NCI-H1092 treated with DMSO at 0.1 percent for 48 hours (cell line): ENCODE data around the gene IFI27.

ENCODE experiments used
- DNase-seq: peaks from one replicate; lab custom pipeline; 2025; lab: John Stamatoyannopoulos, UW

Gene IFI27

GRCh38 chr14:94102768-94103482, 7.6 kb upstream of the IFI27 start:
- DNase-seq: no peak

DNA sequence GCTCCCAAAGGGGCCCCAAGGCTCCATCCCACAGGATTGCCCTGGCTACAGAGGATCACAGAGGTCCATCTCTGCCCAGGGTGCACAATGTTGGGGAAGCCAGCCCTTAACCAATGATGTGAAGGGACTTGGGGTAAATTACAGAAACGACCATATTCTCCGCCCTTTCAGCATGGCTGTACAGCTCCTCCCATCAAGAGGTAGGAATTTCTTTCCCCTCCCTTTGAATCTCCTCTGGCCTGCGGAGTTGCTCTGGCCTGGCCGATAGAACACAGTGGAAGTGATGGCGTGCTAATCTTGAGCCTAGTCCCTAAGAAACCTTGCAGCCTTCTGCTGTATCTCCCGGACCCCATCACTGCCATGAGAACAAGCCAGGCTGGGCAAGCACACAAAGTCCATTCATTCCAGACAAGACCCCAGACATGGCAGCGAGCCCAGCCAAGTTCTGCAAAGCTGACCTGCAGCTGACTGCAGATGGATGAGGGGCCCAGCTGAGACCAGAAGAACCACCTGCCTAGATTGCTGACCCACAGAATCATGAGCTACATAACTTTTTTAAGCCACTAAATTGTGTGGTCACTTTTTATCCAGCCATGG, 6.9 kb upstream of the IFI27 start:
- DNase-seq: no peak

- no peak for DNase-seq
Measured at GRCh38 chr14:94104731-94105130, 5.8 kb upstream of the IFI27 start.

DNA sequence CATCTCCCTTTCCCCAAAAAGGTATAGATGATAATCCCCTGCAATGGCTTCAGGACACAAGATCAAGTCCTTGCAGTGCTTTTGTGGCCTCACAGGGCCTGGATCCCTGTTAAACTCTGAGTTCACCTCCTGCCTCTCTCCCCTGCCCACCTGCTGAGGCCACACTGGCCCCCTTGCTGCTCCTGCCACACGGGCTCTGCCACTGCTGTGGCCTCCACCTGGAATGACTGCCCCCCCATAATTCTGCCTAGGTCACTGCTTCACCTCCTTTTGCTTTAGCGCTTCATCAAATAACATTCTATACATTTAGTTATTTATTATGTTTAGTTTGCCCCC, 653 bp upstream of the IFI27 start:
- DNase-seq: no peak

- no peak for DNase-seq
Measured at GRCh38 chr14:94111276-94112095, 950 bp downstream of the IFI27 start.

- DNase-seq: no peak
Measured at GRCh38 chr14:94112513-94113063, 2.1 kb downstream of the IFI27 start.

DNA sequence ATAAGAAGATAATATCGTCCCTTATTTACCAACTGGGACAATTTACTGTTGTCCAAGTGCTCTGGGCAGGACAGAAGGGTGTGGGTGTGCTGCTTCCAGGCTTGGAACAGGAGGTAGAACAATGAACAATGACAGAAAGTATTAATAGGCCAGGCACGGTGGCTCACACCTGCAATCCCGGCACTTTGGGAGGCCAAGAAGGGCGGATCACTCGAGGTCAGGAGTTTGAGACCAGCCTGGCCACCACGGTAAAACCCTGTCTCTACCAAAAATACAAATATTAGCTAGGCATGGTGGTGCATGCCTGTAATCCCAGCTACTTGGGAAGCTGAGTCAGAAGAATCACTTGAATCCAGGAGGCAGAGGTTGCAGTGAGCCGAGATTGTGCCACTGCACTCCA, 2.5 kb downstream of the IFI27 start:
- DNase-seq: no peak

GRCh38 chr14:94113490-94113889, 3.0 kb downstream of the IFI27 start:
- DNase-seq: peak; percentile 43

- no peak for DNase-seq
Measured at GRCh38 chr14:94113908-94114588, 3.5 kb downstream of the IFI27 start.

GRCh38 chr14:94114589-94115057, 4.1 kb downstream of the IFI27 start:
- DNase-seq: no peak

DNA sequence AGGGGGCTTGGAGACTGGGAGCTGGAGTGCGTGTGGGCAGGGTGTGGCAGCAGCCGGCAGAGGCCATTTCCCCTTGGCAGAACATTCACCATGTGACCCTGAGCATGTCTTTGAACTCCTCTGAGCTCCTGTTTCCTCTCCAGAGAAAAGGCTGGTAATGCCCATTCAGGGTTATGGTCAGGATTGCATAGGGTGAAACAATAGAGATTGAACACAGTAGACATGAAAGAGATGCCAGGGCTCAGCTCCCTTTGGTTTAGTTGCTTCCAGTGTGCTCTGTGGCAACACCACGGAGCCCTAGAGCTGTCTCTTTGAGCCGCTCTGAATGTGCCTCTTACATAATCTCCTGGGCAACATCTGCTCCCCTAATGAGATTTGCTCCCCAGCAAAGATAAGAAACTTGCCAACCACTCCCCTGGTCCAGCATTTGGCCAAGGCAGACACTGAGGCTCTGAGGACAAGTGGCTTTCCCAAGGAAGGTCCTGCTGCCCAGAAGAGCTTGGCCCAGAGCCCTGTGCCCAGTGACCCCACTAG, 4.6 kb downstream of the IFI27 start:
- no peak for DNase-seq

DNA sequence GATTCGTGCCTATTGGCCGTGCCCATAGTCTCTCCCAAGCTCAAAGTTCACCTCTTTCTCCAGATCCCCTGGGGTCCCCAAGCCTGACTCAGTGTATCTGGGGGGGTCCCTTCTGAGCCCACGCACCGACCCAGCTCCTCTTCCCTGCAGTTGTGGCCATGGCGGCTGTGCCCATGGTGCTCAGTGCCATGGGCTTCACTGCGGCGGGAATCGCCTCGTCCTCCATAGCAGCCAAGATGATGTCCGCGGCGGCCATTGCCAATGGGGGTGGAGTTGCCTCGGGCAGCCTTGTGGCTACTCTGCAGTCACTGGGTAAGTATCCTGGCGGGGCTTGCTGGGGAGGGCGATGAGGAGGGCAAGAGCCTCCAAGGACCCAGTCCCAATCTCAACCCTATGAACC, 5.1 kb downstream of the IFI27 start:
- DNase-seq: no peak

DNA sequence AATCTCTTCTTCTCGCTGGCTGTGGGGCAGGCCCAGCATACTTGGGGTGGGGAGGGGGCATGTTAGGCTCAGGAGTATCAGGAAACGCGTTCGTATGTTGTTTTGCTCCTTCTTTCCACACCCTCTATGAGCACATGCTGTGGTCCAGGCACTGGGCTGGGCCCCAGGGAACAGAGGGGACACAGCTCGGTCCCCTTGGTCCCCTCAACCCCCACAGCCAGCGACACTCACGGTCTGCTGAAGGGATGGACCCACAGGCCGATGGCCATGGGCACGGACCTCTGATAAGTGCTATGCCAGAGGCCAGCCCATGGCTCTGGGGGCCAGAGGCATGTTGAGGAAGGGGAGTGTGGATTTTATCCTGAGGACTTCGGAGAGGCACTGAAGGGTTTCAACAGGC, 6.2 kb downstream of the IFI27 start:
- no peak for DNase-seq

GRCh38 chr14:94117856-94118255, 7.3 kb downstream of the IFI27 start:
- DNase-seq: no peak

GRCh38 chr14:94119071-94119470, 8.5 kb downstream of the IFI27 start:
- DNase-seq: no peak

DNA sequence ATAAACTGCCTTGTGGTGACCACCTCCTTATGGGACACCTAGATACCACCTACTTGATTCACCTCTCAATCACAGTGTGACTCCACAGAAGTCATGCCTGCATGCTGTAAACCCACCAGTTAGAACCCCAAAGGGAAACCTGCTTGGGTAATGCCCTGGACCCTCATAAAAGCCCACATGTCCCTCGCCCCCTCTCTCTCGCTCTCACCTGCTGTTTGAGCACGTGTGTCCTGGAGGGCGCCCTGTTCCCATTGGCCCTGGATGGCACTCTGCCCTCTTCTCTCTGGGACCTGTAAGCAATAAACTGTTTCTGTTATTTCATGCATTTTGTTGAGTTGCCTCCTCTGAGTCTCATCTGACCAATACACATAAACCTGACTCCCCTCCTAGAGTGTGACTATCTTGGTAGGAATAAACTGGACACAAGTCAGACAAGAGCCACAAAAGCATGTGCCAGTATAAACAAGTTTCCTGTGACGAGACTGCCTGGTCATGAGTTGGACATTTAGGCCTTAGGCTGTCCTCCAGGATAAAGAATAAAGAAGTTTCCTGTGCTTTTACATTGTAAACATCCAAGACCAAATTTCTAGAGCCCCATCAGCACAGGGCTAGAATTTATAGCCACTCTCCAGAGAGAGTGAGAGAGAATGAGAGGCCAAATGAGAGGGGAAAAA, 10.3 kb downstream of the IFI27 start:
- no peak for DNase-seq

DNA sequence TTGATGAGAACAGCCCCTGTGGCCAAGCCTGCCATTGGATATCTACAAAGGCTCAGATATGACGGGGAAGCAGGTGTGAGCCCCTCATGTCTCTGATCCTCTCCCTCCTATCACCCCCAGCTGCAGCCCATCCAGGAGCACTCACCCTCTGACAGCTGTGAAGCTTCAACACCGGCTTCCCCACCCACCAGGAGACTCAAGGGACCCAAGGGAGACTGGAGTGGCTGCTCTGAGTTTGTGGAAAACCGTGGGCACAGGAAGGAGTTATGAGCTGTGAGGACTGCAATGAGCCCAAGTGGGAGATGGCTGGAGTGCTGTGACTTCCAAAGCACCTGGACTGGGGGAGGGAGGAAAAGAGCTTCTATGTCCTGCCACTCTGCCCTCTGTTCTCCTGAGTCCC, 10.9 kb downstream of the IFI27 start:
- DNase-seq: no peak

DNA sequence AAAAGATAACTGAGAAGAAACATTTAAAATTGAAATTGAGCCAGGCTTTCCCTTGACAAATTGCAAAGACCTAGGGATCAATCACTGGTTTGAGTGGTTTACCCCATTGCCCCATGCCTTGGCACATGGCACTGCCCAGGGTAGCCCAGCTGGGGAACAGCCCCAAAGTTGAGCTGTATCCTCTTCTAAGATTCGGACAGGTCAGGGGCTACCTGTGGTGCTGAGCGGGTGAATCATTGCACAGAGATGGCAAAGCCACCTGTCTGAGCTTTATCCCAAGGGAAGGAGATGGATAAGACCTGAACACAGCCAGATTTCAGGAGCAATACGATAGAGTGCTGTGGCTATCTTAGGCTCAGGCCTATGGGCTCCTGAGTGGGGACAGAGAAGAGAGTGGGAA, 11.9 kb downstream of the IFI27 start:
- no peak for DNase-seq

DNA sequence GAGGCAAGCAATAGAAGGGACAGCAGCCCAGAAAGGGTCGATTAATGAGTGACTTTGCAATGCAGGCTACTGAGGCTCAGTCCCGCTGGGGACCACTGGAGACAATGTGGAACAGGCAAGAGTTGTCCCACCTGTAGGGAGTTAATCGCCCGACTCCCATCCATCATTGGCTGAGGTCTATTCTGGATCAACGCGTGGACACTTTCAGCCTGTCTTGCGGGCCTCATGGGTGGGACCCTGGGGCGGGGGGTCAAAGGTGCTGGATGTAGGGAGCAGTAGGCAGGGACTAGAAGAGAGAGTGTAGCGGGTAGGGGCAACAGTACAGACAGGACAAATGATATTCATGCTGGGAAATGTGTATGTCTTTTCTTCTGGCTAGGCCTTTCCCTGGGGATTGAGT, 12.8 kb downstream of the IFI27 start:
- DNase-seq: no peak

GRCh38 chr14:94123868-94124267, 13.3 kb downstream of the IFI27 start:
- no peak for DNase-seq

DNA sequence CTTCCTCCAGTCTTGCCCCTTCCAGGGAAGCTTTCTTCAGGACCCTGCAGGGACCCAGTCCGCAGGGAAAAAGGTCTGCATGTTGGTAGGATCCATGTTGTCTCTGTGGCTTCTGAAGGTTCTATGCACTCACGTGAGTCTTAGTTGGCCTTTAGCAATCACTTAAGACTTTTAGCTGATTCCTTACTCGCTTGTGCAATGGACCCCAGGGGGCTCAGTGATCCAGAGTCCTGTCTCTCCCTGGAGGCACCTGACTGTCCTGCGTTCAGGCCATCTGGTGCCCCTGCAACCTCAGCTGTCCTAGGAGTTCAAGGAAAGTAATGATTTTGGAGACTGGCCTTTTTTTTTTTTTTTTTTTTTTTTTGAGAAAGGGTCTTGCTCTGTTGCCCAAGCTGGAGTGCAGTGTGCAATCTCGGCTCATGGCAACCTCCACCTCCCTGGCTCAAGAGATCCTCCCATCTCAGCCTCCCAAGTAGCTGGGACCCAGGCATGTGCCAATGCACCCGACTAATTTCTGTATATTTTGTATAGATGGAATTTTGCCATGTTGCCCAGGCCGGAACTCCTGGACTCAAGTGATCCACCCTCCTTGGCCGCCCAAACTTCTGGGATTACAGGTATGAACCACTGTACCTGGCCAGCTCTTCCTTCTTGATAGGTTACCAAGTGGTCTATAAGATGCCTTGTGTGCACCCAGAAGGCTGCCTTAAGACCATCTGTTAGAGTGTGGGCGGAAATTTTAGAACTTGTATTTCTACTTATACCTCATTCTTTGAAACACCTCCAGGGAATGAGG, 14.2 kb downstream of the IFI27 start:
- DNase-seq: no peak
